DND-41 (cell line): ENCODE data around the gene TBATA.

Source experiments
- EZH2 ChIP-seq: IDR thresholded peaks from 3 replicates; pipeline ENCODE4 v1.6.1; 2012; ENCODE audit warnings: borderline replicate concordance, low read depth, mild to moderate bottlenecking, moderate library complexity, low read length, inconsistent platforms; ENCODE audit not compliant: severe bottlenecking
- TF ChIP-seq, protein P1 (sequence below): IDR thresholded peaks from 2 replicates; pipeline ENCODE4 v1.5.1; 2012; ENCODE audit warnings: borderline replicate concordance, low read length, moderate library complexity, mild to moderate bottlenecking; ENCODE audit not compliant: poor library complexity, severe bottlenecking; ENCODE audit errors: extremely low read depth

DNA sequence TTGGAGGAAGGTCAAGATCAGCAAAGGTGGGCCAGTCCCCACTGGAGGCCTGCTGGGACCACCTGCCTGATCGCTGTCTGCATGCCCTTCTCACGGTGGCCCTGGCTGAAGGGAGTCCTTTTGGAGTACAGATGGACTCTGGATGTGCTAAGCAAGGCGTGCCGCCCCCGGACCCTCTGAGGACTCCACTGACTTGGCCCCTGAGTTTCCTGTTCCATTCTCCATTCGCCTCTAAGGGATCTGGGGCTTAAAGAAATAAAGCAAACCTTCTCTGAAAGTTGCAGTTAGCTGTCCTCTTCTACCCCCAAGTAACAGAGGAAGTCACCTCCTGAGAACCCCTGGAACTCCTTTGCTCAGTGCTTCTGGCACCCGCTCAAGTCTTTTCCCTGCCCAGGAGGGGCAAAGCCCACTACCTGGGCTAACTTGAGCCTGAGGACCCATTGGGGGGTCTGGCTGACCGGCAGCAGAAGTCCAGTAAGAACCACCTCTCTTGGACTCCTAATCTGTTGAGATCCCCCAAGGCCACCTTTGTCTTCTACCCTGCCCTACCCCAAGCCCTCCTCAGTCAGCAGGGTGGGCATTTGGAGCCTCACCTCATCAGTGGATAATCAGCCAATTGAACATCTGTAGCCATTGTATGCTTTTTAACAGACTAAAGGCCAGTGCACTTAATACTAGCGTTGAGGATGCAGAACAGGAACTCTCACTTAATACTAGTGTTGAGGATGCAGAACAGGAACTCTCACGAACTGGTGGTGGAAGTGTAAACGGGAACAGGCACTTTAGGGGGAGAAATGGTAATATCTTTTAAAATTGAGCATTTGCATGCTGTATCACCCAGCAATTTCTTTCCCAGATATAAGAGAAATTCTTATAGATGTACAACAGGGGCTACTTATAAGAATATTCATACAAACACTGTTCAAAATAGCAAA is 2.2 kb downstream of the TBATA start:
- TF ChIP-seq, protein P1, sequence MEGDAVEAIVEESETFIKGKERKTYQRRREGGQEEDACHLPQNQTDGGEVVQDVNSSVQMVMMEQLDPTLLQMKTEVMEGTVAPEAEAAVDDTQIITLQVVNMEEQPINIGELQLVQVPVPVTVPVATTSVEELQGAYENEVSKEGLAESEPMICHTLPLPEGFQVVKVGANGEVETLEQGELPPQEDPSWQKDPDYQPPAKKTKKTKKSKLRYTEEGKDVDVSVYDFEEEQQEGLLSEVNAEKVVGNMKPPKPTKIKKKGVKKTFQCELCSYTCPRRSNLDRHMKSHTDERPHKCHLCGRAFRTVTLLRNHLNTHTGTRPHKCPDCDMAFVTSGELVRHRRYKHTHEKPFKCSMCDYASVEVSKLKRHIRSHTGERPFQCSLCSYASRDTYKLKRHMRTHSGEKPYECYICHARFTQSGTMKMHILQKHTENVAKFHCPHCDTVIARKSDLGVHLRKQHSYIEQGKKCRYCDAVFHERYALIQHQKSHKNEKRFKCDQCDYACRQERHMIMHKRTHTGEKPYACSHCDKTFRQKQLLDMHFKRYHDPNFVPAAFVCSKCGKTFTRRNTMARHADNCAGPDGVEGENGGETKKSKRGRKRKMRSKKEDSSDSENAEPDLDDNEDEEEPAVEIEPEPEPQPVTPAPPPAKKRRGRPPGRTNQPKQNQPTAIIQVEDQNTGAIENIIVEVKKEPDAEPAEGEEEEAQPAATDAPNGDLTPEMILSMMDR, result no peak
- no peak for TF ChIP-seq EZH2
